ENCODE results near the gene CPT1B. TPM values are rescaled to one million over a fixed set of nuclear protein-coding genes. Genes with fewer than 3 reads are reported as not detected.

Gene CPT1B
- total RNA-seq = 100 to 1,000 TPM in 1 of 4 donors, 10 to 100 TPM in 3; 53.4 to 134 (median 63.7) TPM

DNA sequence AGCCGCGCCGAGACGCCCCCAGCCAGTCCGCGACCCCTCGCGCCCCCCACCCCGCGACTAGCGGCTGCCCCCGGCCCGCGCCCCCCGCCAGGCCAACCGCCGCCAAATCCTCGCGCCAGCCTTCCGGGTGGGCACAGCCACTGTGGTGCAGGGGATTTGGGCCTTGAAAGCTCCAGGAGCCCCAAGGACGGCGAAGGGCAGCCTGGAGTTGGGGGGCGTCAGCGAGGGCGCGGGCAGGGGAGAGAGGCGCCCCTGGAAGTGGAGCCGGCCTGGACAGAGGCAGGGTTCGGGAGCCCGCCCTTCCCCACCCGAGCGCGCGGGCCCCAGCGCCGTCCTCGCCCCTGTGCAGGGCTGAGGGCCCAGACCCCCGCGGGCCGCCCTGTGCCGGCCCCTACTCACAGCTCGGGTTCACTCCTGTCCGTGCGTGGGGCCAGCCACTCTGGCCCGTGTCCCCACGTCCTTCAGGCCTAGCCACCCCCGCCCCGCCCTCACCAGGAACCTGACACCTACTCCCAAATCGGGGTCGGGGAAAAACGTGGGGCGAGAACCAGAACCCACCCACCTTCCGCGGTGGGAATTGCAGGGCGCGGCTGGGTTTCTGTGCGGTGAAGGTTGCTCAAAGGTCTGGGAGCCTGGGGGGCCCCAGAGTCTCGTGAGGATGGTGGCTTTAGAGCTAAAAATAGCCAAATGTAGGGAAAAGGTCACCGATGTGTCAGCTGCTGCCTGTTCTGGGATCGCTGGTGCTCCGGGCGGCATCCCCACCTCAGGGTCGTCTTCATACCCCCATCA, at the start of gene CPT1B:
TSS of gene CPT1B (minus strand) at position 441 of the 789 bp plus-strand sequence. CDS start 512 bp downstream, outside the sequence.
- peak; percentile 51 to 59 for ATAC-seq

DNA sequence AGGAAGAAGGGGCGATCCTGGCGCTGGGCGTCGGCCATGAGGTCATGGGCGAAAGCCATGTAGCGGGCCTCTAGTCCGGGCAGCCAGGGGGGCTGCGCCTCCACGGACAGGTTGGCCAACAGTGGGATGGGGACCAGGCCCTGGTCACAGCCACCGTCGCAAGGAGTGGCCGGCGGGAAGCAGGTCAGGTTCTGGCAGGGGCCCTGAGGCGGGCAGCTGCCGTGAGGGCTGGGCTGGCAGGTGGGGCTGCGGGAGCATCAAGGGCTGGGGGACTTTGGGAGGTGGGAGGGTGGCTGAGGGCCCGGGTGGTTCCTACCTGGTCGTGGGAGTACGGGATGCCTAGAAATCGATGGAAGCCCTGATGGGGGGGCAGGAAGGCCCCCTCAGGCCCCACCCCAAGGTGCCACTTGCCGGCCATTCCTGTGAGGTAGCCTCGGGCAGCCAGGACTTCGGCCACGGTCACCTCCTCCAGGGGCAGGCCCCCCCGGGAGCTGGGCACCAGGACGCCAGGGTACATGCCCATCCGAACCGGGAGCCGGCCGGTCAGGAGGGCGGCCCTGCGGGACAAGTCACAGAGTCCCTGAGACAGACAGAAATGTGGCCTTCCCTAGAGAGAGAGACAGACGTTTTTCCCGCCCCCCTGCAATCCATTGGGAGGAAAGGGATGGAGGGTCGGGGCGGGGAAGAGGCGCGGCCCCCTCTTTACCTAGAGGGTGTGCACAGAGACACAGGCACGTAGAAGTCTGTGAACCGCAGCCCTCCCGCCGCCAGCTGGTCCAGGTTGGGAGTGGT, 48.8 kb upstream of the CPT1B start:
- intact Hi-C loops (cut with DNase I; ENCODE audit: low total_unique reads) = loop anchor here (5.0 kb wide), 1 partner anchor 100 kb away; the partner anchor contains the start of gene SCO2
- Histone ChIP-seq H3K4me3 (peak overlapping the region; percentile 84 to 91 (median 88)), H3K36me3 (no peaks in the 10 kb centered on the region), H3K9me3 (no peaks in the 10 kb centered on the region), H3K4me1 (peaks cover 17 to 24% of the 10 kb centered on the region in 2 donors), H3K27ac (peak overlapping the region; percentile 82 to 87 (median 83)), H3K27me3 (no peaks in the 10 kb centered on the region)
- no peak for DNase-seq
- TF ChIP-seq, protein P1, sequence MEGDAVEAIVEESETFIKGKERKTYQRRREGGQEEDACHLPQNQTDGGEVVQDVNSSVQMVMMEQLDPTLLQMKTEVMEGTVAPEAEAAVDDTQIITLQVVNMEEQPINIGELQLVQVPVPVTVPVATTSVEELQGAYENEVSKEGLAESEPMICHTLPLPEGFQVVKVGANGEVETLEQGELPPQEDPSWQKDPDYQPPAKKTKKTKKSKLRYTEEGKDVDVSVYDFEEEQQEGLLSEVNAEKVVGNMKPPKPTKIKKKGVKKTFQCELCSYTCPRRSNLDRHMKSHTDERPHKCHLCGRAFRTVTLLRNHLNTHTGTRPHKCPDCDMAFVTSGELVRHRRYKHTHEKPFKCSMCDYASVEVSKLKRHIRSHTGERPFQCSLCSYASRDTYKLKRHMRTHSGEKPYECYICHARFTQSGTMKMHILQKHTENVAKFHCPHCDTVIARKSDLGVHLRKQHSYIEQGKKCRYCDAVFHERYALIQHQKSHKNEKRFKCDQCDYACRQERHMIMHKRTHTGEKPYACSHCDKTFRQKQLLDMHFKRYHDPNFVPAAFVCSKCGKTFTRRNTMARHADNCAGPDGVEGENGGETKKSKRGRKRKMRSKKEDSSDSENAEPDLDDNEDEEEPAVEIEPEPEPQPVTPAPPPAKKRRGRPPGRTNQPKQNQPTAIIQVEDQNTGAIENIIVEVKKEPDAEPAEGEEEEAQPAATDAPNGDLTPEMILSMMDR (IDR thresholded peaks at IDR 0.05 in 4 of 5, conservative IDR thresholded peaks at IDR 0.05 in 1 of 5) = no peak
- no peak for TF ChIP-seq POLR2A (IDR thresholded peaks at IDR 0.05)
- no peak for ATAC-seq
- in situ Hi-C loops (cut with MboI; ENCODE audit: low sequenced_read_pairs in 4 of 4) = no loop called here

More for the DNA sequence above, at the start of gene CPT1B:
- Histone ChIP-seq H3K4me3 (peak within 1 kb of the TSS; percentile 62 to 81 (median 64)), H3K4me1 (peaks cover 21 to 45% of the 10 kb centered on the region in 2 donors), H3K27ac (peak within 1 kb of the TSS; percentile 89 to 98 (median 96)), H3K36me3 (peaks cover 0 to 23% of the 10 kb centered on the region in 2 donors), H3K27me3 (no peaks in the 10 kb centered on the region), H3K9me3 (no peaks in the 10 kb centered on the region)
- in situ Hi-C loops (cut with MboI; ENCODE audit: low sequenced_read_pairs in 4 of 4) = no loop called here
- TF ChIP-seq, protein P1 (IDR thresholded peaks at IDR 0.05 in 4 of 5, conservative IDR thresholded peaks at IDR 0.05 in 1 of 5) = peak in 1 of 5 experiments; percentile 17
- TF ChIP-seq POLR2A (IDR thresholded peaks at IDR 0.05) = peak; percentile 38 to 48
- DNase-seq = peak; percentile 44 to 79
- intact Hi-C loops (cut with DNase I; ENCODE audit: low total_unique reads) = no loop called here

DNA sequence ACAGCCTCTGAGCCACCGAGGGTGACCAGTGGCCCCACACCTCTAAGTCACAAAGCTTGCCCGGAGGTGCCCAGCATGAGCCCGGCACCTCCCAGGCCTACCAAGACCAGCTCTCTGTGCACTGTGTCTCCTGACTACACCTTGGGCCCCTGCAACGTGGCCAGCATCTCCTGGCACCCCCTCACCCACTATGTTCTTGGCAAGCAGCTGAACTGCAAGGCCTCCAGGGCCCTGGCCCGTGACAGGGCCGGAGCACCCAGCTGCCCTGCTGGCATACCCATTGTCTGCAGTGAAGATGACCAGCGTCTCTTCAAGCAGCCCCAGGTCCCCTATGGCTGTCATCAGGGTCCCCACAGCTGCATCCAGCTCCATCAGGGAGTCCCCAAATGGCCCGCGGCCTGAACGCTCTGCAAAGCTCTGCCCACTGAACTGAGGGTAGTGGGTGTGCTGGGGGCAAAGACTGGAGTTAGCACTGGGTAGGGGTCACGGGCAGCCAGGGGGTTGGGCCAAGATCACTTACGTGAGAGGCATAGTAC, 48.2 kb upstream of the CPT1B start:
- TF ChIP-seq, protein P1 (IDR thresholded peaks at IDR 0.05 in 4 of 5, conservative IDR thresholded peaks at IDR 0.05 in 1 of 5) = no peak
- TF ChIP-seq POLR2A (IDR thresholded peaks at IDR 0.05) = no peak
- Histone ChIP-seq H3K4me3 (peak overlapping the region in 2 of 4 donors; percentile 90 to 91), H3K4me1 (peaks cover 24 to 31% of the 10 kb centered on the region in 2 donors), H3K27ac (peak overlapping the region in 1 of 4 donors; percentile 82), H3K36me3 (no peaks in the 10 kb centered on the region), H3K27me3 (no peaks in the 10 kb centered on the region), H3K9me3 (no peaks in the 10 kb centered on the region)
- in situ Hi-C loops (cut with MboI; ENCODE audit: low sequenced_read_pairs in 4 of 4) (no loop called here), intact Hi-C loops (cut with DNase I; ENCODE audit: low total_unique reads) (loop anchor here (5.0 kb wide), 1 partner anchor 99 kb away; the partner anchor contains the start of gene SCO2)
- ATAC-seq (no peak), DNase-seq (no peak)

DNA sequence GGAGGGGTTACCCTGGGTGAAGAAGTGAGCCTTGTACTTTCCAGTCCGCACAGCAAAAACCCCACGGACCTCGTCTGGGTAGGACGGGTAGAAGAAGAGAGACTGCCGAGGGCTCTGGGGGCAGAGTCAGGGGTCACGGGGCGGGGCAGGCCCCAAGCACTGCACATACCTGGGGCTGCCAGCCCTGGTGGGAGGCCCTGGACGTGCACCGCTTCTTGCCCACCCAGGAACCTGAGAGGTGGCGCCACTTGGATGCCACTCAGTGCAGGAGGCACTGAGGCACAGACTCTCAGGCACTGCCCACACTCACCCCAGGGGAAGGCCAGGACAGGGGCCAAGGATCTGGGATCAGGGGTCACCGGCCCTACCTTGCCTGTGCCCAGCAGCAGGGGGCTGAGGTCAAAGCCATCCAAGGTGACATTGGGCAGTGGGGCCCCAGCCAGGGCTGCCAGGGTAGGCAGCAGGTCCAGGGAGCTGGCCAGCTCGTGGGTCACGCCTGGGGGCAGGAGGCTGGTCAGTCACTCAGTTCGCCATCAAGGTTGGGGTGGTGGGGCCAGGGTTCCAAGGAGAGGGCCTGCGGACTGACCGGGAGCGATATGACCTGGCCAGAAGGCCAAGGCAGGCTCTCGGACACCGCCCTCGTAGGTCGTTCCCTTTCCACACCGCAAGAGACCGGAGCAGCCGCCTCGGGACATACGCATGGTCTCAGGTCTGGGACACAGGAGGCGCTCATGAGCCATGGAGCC, 47.5 kb upstream of the CPT1B start:
- peaks cover 24 to 37% of the 10 kb centered on the region in 2 donors for H3K4me1 ChIP-seq
- H3K9me3 ChIP-seq = no peaks in the 10 kb centered on the region
- ATAC-seq (no peak), DNase-seq (no peak)
- H3K27me3 ChIP-seq = no peaks in the 10 kb centered on the region
- no peak overlapping the region for H3K27ac ChIP-seq
- H3K36me3 ChIP-seq = no peaks in the 10 kb centered on the region
- in situ Hi-C loops (cut with MboI; ENCODE audit: low sequenced_read_pairs in 4 of 4) (no loop called here), intact Hi-C loops (cut with DNase I; ENCODE audit: low total_unique reads) (loop anchor here (5.0 kb wide), 1 partner anchor 98 kb away; the partner anchor contains the start of gene SCO2)
- H3K4me3 ChIP-seq = no peak overlapping the region
- TF ChIP-seq, protein P1 (IDR thresholded peaks at IDR 0.05 in 4 of 5, conservative IDR thresholded peaks at IDR 0.05 in 1 of 5) = no peak
- no peak for TF ChIP-seq POLR2A (IDR thresholded peaks at IDR 0.05)
